ENCODE measurements around the gene ZNF148.

ZNF148 gene

DNA sequence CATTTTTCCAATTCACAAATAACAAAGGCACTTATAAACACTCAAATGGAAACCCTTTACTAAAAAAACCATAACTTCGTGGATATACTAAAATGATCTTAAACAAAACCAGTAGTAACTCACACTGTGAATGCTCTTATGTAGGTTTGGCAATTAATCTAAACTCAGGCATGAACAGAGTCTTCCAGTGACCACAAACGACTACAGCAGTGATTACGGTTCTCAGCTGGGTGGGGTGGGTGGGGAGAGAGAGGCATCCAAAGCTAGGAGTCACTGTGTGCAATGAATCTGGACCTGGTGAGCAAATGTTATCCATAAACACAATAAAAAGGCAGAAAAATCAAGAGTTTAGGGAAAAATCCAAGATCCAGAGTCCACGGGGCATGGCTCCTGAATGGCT lies 183.9 kb downstream of the ZNF148 start:
- TF ChIP-seq SIN3A (IDR thresholded peaks at IDR 0.05; ENCODE audit: borderline replicate concordance, insufficient read depth, low read length) = no peak
- TF ChIP-seq, protein P1, sequence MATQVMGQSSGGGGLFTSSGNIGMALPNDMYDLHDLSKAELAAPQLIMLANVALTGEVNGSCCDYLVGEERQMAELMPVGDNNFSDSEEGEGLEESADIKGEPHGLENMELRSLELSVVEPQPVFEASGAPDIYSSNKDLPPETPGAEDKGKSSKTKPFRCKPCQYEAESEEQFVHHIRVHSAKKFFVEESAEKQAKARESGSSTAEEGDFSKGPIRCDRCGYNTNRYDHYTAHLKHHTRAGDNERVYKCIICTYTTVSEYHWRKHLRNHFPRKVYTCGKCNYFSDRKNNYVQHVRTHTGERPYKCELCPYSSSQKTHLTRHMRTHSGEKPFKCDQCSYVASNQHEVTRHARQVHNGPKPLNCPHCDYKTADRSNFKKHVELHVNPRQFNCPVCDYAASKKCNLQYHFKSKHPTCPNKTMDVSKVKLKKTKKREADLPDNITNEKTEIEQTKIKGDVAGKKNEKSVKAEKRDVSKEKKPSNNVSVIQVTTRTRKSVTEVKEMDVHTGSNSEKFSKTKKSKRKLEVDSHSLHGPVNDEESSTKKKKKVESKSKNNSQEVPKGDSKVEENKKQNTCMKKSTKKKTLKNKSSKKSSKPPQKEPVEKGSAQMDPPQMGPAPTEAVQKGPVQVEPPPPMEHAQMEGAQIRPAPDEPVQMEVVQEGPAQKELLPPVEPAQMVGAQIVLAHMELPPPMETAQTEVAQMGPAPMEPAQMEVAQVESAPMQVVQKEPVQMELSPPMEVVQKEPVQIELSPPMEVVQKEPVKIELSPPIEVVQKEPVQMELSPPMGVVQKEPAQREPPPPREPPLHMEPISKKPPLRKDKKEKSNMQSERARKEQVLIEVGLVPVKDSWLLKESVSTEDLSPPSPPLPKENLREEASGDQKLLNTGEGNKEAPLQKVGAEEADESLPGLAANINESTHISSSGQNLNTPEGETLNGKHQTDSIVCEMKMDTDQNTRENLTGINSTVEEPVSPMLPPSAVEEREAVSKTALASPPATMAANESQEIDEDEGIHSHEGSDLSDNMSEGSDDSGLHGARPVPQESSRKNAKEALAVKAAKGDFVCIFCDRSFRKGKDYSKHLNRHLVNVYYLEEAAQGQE (IDR thresholded peaks at IDR 0.05; ENCODE audit: insufficient read depth in 1 of 2, low read depth in 2 of 2, low read length in 2 of 2) = no peak
- no peak for TF ChIP-seq TAF1 (IDR thresholded peaks at IDR 0.05; ENCODE audit: borderline replicate concordance, insufficient read depth, low read length)

DNA sequence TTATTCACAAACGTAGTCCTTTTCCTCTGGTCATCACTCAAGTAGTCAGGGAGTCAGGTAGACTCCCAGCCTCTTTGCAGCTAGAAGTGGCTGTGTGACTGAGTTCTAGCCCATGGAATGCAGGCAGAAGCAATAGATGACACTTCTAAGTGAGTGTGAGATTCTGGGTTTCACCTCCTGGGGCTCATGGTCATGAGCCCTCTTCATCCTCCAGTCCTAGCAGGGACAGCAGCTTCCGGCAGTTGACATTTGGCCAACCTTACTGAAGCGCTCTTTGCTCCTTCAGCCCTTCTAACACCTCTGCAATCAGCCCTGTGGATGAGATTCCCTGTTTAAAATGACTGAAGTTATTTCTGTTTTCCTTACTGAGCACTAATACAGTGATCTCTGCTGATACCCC lies 184.3 kb downstream of the ZNF148 start:
- no peak for TF ChIP-seq POLR2AphosphoS5 (IDR thresholded peaks at IDR 0.05; ENCODE audit: low read depth, low read length)
- TF ChIP-seq, protein P1 (IDR thresholded peaks at IDR 0.05; ENCODE audit: insufficient read depth in 1 of 2, low read depth in 2 of 2, low read length in 2 of 2) = no peak

DNA sequence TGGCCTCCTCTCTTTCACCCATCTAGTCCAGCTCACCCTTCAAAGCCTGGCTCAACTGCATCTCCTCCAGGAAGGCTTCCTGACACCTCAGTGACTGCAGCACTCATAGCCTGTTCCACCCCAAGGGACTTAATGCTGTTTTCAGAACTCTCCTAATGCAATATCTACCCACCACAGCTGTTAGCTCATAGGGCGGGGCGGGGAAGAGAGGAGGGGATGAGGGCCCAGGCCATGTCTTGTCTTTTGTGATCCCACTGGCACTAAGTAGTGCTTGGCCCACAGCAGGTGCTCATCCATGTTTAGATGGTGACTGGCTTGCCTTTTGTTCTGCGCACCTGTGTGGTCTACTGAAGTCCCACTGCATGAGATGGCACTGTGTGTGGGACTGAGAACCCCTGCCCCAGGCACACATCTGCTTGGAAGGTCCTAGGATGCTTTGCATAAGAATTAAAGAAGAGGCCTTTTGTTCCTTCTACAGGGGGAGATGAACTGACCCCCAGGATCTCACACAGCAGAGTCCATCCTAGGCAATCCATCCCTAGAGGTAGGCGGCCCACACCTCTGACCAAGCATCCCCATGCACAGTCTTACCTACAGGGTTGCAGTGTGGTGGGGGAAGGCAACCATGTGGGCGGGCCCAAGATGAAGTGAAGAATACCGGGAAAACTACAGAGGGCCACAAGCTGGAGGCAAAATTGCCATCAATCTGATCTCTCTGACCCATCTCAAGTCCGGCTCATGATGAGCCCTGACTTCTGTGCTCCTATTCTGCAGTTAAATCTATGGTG lies 185.6 kb downstream of the ZNF148 start:
- TF ChIP-seq, protein P1 (IDR thresholded peaks at IDR 0.05; ENCODE audit: insufficient read depth in 1 of 2, low read depth in 2 of 2, low read length in 2 of 2) = no peak
- TF ChIP-seq TAF1 (IDR thresholded peaks at IDR 0.05; ENCODE audit: borderline replicate concordance, insufficient read depth, low read length) (no peak), POLR2AphosphoS5 (IDR thresholded peaks at IDR 0.05; ENCODE audit: low read depth, low read length) (no peak), SIN3A (IDR thresholded peaks at IDR 0.05; ENCODE audit: borderline replicate concordance, insufficient read depth, low read length) (no peak), FOXP2 (optimal IDR thresholded peaks at IDR 0.05; ENCODE audit: borderline replicate concordance, extremely low read depth, extremely low read length, insufficient read depth) (no peak)

DNA sequence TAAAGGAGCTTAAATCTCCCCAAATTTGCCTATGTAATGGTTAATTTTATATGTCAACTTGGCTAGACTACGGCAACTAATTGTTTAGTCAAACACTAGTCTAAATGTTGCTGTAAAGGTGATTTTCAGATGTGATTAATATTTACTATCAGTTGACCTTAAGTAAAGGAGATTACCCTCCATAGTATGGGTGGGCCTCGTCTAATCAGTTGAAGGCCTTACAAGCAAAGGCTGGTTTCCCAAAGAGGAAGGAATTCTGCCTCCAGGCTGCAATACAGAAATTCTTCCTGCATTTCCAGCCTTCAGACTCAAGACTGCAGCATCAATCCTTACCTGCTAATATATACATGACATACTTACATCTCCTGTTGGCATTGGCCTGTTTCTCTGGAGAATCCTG lies 186.2 kb downstream of the ZNF148 start:
- TF ChIP-seq, protein P1 (IDR thresholded peaks at IDR 0.05; ENCODE audit: insufficient read depth in 1 of 2, low read depth in 2 of 2, low read length in 2 of 2) = no peak
- no peak for TF ChIP-seq SIN3A (IDR thresholded peaks at IDR 0.05; ENCODE audit: borderline replicate concordance, insufficient read depth, low read length)
- no peak for TF ChIP-seq FOXP2 (optimal IDR thresholded peaks at IDR 0.05; ENCODE audit: borderline replicate concordance, extremely low read depth, extremely low read length, insufficient read depth)
- no peak for TF ChIP-seq POLR2AphosphoS5 (IDR thresholded peaks at IDR 0.05; ENCODE audit: low read depth, low read length)

DNA sequence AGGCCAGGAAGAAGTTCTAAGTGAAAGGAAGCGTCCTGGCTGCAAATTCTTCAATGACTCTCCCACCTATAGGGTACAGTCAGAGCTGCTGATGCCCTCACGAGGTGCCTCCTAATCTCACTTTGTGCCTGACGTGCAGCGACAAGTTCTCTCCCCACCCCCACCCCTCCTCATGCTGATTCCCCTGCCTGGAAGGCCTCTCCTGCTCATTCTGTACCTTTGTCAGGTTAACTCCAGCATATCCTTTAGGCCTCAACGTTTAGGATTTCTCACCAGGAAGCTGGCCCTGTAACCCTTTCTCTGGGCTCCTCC lies 187.6 kb downstream of the ZNF148 start:
- TF ChIP-seq, protein P1 (IDR thresholded peaks at IDR 0.05; ENCODE audit: insufficient read depth in 1 of 2, low read depth in 2 of 2, low read length in 2 of 2) = no peak
- TF ChIP-seq POLR2AphosphoS5 (IDR thresholded peaks at IDR 0.05; ENCODE audit: low read depth, low read length) (no peak), SIN3A (IDR thresholded peaks at IDR 0.05; ENCODE audit: borderline replicate concordance, insufficient read depth, low read length) (no peak), FOXP2 (optimal IDR thresholded peaks at IDR 0.05; ENCODE audit: borderline replicate concordance, extremely low read depth, extremely low read length, insufficient read depth) (no peak), TAF1 (IDR thresholded peaks at IDR 0.05; ENCODE audit: borderline replicate concordance, insufficient read depth, low read length) (no peak)
